Smooth muscle cell of the brain vasculature (primary cell): ENCODE results near the gene ZSCAN10.
"Not testable (repeated sequence)": the region's sequence is repeated elsewhere in the genome, so short reads cannot be mapped to it uniquely, and the experiment has no call there.

Source experiments
- DNase-seq: peaks from one replicate; pipeline ENCODE4 v3.0.0-alpha.2; 2012; ENCODE audit warnings: low read depth, low spot score

ZSCAN10 gene

DNA sequence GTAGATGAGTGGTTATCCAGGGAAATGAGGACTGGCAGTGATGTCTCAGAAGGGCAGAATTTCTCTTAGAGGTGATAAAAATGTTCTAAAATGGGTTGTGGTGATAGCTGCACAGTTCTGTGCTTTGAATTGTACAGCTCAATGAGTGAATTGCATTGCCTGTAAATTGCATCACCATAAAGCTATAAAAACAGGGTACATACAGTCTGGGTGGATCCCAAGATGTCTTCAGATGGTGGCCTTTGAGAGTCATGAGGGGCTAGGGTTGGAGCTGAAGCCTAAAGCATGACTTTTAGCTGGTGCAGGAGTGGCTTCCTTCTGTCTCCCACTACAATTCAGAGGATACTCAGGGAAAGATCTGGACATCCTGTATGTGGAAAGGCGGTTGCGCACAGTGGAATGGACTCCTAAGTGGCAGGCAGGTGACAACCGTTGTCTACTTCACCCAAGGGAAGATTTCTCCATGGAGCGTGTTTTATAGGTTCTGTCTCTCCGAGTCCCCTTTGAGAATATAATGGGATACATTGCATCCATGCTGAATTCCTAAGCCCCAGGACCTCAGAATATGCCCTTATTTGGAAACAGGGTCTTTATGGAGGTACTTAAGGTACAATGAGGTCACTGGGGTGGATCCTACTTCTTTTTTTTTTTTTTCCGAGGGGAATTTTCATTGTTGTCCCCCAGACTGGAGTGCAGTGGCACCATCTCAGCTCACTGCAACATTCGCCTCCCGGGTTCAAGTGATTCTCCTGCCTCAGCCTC lies 35.3 kb downstream of the ZSCAN10 start:
- DNase-seq: no peak

- no peak for DNase-seq
These were observed 36.5 kb downstream of the ZSCAN10 start for GRCh38 chr16:3062553-3062952.

DNA sequence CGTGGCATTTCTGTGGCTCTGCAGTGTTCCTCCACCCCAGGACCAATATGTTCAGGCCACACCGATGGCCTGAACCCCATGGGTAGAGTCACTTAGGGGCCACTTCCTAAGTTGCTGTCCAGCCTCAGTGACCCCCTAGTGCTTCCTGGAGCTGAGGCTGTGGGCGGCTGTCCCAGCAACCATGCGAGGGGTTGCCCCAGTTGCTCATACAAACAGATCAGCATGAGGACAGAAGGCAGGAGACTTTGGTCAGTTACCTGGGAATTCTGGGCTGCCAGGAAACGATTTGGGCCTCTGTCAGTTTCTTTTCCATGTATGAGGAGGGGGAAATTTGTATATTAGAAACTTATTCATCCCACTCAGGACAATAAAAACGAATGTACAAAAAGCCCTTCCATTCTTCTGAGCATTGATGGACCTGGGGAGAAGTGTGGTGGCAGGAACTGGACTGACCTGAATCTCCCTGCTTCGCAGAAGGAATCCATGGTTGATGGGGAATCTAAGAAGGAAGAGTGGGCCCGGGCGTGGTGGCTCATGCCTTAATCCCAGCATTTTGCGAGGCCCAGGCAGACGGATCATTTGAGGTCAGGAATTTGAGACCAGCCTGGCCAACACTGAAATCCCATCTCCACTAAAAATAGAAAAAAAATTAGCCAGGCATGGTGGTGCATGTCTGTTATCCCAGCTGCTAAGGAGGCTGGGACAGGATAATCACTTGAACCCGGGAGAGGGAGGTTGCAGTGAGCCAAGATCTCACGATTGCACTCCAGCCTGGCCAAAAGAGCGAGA lies 38.6 kb downstream of the ZSCAN10 start:
- DNase-seq: no peak

DNA sequence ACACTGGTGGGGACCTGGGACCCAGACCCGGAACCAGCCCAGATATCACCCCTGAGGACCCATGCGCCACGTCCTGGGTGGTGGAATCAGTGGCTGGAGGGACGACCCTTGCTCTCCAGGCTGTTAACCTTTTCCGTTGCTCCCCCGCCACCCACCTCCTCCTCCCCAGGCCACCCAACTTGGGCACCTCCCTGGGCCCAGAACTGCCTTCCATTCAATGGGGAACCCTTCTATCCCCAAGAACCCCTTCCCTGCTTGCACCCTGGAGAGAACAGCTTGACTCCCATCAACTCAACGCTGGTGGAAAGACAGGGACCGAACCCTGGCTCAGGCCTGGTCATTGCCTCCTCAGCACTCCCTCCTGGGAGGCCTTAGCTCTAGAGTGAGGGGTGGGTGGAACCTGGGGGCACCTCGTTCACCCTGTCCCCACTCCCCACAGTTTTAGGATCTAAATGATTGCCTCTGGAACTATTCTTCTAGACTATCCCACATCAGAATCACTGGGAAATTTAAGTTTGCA lies 39.3 kb downstream of the ZSCAN10 start:
- no peak for DNase-seq

DNA sequence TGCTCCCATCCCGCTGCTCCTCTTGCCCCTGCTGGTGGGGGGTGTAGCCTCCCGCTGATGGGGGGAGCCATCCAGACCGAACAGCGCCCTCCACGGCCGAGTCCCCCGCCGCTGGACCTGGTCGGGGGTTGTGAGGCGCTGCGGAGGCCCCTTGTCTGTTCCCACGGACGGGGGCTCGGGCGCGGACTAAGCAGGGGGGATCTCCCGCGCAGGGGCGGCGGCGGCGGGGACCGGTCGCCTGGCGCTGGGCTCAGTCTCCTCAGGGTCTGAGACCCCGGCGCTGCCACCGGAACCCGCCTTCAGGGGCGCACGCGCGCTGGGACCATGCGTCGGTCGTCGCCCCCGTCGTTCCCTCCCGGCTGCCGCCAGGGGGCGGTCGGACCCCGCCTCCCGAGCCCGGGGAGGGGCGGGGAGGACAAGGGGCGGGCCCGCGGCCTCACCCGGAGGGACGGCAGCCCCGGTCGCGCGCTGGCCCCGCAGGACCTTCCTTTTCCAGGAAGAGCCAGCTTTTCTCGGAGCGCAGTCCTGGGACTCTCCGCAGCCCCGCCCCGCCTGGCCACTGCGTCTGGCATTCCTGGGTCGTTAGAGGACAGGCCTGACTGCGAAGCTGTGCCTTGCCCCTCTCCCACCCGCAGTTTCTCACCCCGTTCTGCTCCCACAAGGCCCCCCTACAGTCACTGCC lies 39.9 kb downstream of the ZSCAN10 start:
- DNase-seq: peak; percentile 49

DNA sequence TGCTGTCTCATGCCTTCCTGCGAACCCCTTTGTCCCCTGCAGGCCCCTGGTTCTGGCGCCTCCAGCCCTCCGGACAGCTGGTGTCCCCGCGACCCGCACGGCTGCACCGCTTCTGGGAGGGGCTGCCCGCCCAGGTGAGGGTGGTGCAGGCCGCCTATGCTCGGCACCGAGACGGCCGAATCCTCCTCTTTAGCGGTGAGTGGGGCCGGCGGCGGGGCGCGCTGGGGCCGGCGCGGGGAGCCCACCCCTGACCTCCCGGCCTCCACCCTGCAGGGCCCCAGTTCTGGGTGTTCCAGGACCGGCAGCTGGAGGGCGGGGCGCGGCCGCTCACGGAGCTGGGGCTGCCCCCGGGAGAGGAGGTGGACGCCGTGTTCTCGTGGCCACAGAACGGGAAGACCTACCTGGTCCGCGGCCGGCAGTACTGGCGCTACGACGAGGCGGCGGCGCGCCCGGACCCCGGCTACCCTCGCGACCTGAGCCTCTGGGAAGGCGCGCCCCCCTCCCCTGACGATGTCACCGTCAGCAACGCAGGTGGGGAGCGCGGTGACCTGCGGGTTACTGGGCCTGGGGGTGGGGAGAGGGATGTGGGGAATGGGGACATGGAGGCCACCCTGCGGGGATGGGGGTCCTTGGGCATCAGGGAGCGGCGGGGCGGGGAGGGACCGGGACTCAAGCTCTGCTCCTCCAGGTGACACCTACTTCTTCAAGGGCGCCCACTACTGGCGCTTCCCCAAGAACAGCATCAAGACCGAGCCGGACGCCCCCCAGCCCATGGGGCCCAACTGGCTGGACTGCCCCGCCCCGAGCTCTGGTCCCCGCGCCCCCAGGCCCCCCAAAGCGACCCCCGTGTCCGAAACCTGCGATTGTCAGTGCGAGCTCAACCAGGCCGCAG lies 40.7 kb downstream of the ZSCAN10 start:
- no peak for DNase-seq

GRCh38 chr16:3057181-3058138 lies 41.6 kb downstream of the ZSCAN10 start:
- DNase-seq: no peak

DNA sequence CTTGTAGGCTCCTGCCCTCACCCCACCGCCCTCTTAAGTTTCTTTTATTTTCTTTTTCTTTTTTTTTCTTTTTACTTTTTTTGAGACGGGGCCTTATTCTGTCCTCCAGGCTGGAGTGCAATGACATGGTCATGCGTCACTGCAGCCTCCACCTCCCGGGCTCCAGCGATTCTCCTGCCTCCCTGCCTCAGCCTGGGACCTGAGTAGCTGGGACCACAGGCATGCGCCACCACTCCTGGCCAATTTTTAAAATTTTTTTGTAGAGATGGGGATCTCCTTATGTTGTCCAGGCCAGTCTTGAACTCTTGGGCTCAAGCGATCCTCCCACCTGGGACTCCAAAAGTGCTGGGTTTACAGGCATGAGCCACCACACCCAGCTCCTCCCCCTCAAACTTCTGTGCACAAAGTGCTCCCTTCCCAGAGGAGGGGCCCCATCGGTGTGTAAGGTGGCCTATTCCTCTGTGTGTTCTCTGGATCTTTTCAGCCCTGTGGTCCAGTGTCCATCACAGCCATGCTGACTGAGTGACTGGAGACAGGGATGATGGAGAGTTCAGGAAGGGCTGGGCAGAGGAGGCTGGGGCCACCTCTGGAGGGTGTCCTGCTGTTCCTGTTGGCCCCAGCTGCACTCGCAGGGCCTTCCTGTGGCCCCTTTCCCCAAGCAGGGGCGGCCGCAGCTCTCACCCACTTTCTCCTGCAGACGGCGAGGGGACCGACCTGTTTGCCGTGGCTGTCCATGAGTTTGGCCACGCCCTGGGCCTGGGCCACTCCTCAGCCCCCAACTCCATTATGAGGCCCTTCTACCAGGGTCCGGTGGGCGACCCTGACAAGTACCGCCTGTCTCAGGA lies 42.5 kb downstream of the ZSCAN10 start:
- no peak for DNase-seq

GRCh38 chr16:3055734-3056115 lies 43.4 kb downstream of the ZSCAN10 start:
- DNase-seq: not testable (repeated sequence)

GRCh38 chr16:3054965-3055733 lies 43.9 kb downstream of the ZSCAN10 start:
- DNase-seq: no peak

GRCh38 chr16:3053330-3053710 lies 45.8 kb downstream of the ZSCAN10 start:
- not testable (repeated sequence) for DNase-seq

GRCh38 chr16:3052571-3053329 lies 46.3 kb downstream of the ZSCAN10 start:
- not testable (repeated sequence) for DNase-seq

DNA sequence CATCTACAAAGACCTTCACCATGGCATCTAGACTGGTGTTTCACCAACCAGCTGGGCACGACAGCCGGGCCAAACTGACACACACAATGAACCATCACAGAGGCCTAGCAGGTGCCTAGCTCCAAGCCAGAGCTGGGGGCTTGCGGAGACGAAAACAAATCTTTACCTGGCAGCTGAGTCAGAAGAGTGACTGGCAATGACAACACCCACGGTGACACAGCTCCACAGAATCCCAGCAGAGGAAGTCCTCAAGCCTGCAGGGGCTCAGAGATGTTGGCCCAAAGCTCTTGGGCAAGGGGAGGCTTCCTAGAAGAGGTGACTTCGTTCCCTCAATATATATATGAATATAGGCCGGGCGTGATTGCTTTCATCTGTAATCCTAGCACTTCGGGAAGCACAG lies 47.6 kb downstream of the ZSCAN10 start:
- no peak for DNase-seq

GRCh38 chr16:3051009-3051408 lies 48.1 kb downstream of the ZSCAN10 start:
- DNase-seq: no peak

DNA sequence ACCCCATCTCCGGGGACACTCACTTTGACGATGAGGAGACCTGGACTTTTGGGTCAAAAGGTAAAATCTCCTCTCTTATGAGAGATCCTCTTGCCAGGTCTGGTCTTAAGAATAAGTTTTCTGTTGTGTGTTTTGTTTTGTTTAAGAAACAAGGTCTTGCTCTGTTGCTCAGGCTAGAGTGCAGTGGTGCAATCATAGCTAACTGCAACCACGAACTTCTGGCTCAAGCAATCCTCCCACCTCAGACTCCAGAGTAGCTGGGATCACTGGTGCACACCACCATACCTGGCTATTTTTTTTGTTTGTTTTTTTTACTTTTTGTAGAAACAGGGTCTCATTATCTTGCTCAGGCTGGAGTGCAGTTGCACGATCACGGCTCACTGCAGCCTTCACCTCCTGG lies 48.6 kb downstream of the ZSCAN10 start:
- no peak for DNase-seq

GRCh38 chr16:3049921-3050481 lies 49.1 kb downstream of the ZSCAN10 start:
- no peak for DNase-seq

DNA sequence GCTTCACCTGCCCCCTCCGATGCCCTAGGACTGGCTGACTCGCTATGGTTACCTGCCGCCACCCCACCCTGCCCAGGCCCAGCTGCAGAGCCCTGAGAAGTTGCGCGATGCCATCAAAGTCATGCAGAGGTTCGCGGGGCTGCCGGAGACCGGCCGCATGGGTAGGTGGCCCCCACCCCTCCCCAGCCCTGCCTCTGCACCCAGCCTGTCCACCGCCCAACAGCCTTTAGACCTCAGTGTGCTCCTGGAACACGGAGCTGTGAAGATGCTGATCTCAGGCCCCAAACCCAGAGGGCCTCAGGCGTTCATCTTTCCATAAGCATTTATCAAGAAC lies 51.7 kb downstream of the ZSCAN10 start:
- DNase-seq: no peak
